GM12874 (cell line): ENCODE measurements around the gene ADM5.

Experiments used
- CTCF ChIP-seq: IDR thresholded peaks from 2 replicates; pipeline ENCODE4 v1.5.1; 2011; ENCODE audit warnings: low read depth, mild to moderate bottlenecking, control low read depth, low read length, moderate library complexity; ENCODE audit not compliant: insufficient read depth

ADM5 gene

GRCh38 chr19:49739933-49740332, 50.5 kb downstream of the ADM5 start:
- TF ChIP-seq CTCF, result no peak
